ENCODE data around the gene KLRB1.
"Not testable (repeated sequence)": the region's sequence is repeated elsewhere in the genome, so short reads cannot be mapped to it uniquely, and the experiment has no call there.

The KLRB1 gene

DNA sequence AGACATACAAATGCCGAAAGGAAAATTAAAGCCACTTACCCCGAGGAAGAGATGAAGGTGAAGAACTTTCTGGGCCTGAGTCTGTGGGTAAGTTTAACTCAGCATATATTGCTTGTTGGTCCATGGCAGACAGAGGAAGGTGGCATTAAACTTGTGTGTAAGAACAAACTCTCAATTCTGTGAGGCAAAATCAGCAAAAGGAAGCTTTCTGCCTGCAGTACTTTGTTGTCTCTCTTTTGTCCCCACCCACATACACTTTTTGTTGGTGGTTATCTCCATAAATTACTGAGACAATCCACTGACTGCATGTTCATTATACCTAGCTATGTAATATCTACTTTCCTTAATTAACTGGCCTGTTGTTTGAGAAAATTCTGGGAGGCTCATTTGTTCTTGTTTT, at the start of gene KLRB1:
Gene KLRB1, minus strand, starts transcription at position 201 of the 400 bp plus-strand sequence. Its CDS starts 77 bp downstream, at position 124.
- DNase-seq, result no peak

DNA sequence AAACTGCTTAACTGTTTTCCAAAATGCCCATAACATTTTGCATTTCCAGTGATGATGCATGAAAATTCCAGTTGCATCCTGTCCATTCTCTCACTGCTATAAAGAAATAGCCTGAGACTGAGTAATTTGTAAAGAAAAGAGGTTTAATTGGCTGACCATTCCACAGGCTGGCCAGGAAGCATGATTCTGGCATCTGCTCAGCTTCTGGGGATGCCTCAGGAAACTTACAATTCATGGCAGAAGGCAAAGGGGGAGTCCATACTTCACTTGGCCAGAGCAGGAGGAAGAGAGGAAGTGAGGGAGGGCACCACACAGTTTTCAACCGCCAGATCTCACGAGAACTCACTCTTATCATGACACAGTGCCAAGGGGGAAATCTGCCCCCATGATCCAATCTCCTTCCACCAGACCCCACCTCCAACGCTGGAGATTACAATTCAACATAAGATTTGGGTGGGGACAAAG, 43.6 kb upstream of the KLRB1 start:
- peak in 1 of 2 donors; percentile 16 for DNase-seq

DNA sequence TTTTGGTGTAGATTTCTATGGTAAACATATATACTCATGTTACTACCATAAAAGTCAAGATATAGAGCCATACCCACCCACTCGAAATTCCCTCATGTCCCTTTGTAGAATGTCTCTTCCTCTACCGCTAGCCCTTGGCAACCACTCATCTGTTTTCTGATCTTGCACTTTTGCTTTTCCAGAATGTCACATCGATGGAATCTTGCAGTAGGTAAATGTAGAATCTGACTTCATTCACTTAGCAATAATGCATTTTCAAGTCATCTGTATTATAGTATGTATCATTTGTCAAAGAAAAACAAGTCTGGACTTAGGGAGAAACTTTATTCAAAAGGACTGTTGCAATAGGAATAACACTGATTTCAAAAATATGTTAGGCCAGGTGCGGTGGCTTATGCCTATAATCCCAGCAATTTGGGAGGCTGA, 42.4 kb upstream of the KLRB1 start:
- no peak for DNase-seq

DNA sequence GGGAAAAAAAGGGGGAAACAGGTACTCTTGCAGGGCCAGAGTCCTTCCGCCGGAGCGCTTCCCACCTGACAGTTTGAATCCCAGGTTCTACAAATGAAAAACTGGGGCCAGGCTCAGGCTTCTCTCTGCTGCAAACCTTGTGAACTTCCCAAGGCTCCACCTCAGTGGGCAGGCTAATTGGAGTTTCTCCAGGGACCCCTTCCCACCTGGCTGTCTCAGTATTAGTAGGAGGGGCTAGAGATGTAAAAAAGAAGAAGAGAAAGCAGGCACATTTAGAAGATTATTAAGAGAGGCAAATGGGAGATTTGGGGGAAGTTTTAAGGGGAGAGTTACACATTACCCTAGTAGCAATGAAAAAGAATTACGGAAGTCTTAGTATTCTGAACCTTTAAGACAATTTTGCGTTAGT, 41.8 kb upstream of the KLRB1 start:
- peak in 1 of 2 donors; percentile 20 for DNase-seq

DNA sequence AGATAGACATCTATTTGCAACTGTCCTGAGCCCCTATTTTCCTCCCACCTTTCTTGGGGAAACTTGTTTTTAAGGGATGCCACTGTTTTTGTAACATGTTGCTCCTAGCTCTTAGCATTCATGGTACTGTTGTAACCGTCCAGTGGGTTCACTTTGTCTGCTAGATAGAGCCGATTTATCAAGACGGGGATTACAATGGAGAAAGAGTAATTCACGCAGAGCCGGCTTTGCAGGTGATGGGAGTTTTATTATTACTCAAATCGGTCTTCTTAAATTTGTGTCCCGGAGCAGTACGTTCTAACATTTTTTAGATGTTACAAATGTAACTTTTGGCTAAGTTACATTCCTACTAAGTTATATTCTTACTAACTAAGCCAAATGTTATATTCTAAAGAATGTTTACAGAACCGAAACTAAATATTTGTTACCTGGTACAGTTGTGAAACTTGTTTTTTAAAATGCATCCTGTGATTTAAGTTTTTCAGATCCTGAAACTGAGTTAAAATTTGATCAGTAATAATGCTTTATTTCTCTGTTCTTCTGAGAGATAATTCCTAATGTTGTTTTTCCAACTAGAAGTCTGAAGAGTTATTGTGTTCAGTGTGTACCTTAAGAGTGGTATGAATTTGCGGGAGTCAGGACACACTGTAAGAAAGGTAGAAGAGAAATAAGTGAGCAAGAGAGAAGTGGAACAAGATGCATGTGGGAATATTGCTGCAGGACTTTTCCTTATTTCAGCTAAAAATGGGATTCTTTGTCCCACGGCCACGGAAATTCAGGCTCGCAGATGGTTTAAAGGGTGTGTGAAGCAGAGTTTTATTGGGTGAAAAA, 41.2 kb upstream of the KLRB1 start:
- DNase-seq, result no peak

DNA sequence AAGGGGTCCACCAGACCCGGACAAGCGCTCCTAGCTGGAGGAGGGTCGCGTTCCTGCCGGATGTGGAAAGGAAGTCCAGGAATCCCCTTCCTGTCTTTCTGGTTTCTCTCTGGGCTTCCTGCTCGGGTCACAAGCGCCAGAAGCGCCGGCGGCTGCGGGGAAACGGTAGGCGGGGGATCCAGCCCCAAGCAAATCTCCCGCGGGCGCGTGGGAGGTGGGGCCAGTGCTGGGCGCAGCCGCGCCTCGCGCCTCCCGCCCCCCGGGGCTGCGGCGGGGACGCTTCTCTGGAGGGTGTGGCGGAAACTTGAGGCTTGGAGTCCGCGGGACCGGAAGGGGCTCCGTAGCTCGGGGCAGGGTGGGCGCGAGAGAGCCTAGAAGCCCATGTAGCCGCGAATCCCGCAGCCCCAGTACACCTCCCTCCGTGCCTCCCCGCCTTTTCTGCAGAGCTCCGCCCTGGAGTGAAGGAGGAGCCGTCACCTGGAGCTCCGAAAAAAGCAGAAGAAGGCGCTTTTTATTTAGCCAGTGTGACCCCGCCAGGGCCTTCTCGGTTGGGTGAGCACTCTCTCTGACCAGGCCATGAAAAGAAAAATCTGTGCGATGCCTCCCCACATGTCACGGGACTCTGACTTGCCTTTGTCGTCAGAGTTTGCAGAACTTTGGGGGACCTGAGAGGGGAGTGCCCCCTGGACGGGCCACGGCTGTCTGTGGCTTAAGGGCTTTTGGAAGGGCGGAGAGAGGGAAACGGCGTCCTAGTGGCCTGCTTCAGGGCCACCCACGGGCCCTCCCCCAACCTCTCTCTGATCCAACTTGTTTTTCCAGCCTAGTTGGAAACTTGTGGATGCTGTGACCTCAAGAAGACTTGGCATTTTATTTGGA, 40.3 kb upstream of the KLRB1 start:
- DNase-seq, result peak; percentile 78 to 81

DNA sequence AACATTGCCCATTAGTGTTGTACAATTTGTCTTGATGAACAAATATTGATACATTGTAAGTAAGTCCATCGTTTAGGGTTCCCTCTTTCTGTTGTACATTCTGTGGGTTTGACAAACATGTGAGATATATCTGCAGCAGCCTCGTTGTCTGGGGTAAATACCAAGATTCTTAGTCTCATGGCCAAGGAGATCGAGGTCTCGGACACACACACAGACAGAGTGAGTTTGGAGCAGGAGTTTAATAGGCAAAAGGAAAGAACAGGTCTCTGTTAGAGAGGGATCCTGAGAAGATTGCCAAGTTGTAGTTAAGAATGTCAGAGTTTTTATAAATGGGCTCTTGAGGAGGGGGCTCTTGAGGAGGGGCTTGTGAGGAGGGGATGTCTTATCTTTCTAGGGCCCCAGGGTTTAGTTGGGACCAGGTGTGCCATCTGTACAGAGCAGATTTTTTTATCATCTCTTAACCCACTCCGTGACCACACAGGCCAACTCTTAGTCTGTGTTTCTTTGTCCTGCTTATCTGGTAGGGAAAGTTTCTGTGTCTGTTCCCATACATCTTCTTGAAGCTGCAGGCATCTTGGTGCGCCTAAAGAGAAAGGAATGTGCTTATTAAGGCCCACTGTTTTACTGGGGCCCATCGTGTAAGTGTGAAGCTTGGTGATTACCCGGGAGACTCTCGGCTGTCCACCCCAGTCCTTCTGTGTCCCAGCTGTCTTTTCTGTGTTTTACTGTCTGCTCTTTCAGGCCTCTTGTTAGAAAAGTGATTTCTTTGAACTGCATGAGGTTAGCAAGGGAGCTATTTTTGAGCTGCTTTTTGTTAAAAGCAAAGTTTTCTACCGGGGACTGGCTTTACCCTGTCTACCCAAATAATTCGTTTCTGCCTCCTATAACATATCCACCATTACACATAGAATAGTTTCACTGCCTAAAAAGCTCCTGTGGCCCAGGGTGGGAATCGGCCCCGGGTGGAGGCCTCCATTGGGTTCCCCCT, 39.4 kb upstream of the KLRB1 start:
- DNase-seq, result no peak

DNA sequence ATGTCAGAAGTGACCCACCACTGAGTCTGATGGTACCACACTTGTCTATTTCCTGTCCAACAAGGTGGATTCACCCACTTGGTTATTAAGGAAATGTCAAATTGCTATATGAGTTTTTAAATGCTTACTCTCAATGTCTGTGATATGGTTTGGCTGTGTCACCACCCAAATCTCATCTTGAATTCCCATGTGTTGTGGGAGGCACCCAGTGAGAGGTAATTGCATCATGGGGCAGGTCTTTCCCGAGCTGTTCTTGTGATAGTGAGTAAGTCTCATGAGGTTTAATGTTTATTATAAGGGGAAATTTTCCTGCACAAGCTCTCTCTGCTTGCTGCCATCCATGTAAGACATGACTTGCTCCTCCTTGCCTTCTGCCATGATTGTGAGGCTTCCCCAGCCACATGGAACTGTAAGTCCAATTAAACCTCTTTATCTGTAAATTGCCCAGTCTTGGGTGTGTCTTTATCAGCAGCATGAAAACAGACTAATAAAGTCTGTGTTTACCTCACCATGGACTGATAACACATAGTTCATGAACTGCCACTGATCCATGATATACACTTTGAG, 37.4 kb upstream of the KLRB1 start:
- DNase-seq, result not testable (repeated sequence)

DNA sequence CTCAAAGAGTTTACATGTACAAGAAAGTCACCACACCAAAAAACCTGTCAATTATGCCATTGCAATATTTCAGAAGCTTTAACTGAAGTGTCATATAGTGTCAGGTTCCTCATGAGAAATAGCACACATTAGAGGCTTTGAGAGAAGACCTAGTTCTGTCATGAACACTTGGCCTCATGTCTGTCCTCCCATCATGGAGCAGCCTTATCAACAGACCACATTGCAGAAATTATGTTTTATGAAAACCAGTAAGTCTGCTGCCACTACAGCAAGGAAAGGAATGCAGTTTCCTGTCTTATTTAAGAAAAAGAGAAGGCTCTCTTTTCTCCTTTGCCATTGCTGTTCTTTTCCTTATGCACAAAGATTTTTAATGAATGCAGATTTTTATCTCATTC, 35.5 kb upstream of the KLRB1 start:
- no peak for DNase-seq

DNA sequence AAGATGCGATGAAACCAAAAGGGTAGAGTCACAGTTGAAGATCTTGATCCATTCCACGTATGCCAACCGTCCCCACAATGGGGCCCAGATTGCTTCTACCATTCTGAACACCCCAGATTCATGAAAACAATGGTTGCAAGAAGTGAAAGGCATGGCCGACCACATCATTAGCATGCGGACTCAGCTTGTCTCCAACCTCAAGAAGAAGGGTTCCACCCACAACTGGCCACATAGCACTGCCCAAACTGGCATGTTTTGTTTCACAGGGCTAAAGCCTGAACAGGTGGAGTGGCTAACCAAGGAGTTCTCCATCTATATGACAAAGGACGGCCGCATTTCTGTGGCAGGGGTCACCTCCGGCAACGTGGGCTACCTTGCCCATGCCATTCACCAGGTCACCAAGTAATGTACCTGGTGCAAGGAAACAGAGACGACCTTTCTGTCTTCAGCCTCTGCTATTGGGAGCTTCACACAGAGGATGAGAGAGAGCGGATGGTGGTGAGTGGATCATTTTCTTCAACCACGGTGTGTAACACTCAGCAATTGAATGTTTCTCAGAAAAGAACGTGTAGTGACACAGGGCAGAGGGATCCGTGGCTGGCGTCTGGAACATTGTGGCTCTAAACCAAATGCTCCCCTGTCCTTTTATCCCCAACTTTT, 35.0 kb upstream of the KLRB1 start:
- no peak for DNase-seq

DNA sequence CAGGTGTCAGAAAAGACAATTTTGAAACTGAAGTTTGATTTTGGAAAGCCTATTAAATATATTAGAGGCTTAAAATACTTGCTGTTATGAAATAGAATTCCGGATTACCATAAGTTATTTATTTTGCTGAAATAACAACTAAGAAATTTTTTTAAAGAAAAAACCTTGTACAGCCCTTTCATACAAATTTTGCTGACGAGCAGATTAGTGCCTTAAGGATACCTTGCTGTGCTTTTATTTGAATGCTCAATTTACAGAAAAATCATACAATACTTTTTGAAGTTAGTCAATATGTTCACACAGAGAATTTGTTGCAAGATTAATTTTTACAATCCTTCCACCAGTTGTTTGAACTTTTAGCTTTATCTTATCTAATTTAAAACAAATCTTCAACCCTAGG, 32.3 kb upstream of the KLRB1 start:
- DNase-seq, result no peak

DNA sequence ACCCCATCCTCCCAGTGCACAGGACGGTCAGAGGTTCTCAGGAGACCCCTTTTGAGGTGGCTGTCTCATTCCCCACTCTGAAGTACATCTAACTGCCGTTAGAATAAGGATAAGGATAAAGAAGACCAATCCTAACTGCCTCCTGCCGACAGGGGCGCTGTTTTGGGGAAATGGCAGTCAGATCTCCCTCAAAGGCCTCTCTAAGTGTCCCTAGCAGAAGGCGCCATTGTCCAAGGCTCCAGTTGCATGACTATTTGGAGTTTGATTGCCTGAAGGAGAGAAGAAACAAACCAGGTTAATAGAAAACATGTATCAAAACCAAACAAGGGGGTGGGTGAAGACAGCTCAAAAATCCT, 29.1 kb upstream of the KLRB1 start:
- no peak for DNase-seq

DNA sequence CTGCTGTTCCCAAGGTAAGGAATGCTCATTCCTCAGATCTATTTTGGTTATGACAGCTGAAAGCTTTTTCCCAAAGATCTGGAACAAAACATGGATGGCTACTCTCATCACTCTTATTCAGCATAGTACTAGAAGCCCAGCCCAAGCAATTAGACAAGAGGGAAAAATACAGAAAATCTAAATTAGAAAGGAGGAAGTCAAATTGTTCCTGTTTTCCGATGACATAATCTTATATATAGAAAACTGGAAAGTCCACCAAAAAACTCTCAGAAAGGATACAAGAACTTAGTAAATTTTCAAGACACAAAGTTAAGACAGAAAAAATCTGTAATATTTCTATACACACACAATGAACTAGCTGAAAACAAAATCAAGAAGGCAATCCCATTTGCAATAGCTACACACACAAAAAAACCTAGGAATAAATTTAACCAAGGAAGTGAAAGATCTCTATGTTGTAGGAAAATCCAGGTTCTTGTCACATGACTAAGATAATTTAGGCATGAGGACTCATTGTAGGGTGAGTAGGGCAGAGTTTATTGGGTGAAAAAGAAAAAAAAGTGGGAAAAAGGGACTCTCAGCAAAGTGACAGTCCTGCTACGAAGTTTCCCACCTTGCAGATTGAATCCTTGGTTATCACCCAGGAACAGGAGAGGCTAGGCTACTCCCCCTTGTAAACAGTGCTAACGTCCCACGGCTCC, 28.6 kb upstream of the KLRB1 start:
- DNase-seq, result peak in 1 of 2 donors; percentile 37

DNA sequence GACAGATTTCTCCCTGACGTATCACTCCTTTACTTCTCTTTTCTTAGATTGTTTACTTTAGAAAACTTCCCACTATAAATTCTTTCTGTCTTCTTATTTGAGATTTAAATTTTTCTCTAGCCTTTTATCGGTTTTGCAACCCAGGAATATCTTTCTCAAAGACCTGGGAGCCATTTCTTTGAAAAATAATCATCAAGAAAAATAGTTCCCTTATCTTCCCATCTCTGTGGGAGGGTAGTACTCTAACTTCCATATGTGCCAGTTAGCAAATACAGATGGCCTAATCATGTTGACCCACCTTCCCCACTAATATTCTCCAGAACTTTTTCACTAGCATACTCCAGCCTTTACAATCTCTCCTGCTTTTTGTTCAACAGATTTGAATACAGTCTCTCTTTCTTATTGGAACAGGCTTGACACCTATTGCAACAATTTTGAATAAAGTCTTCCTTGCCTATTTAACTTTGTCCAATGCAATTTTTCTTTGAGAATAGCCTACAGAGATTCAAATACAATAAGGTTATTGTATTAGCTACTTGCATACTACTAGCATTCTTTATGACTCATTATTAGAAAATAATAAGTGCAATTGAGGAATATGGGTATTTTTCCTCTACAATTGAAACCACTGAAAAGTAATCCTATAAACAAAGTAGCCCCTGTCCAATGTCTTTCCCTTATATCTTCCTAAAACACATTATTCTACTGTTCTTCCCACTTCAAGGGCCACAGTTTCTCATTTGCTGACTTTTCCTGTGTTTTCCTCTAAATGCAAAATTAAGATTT, 27.4 kb upstream of the KLRB1 start:
- no peak for DNase-seq

DNA sequence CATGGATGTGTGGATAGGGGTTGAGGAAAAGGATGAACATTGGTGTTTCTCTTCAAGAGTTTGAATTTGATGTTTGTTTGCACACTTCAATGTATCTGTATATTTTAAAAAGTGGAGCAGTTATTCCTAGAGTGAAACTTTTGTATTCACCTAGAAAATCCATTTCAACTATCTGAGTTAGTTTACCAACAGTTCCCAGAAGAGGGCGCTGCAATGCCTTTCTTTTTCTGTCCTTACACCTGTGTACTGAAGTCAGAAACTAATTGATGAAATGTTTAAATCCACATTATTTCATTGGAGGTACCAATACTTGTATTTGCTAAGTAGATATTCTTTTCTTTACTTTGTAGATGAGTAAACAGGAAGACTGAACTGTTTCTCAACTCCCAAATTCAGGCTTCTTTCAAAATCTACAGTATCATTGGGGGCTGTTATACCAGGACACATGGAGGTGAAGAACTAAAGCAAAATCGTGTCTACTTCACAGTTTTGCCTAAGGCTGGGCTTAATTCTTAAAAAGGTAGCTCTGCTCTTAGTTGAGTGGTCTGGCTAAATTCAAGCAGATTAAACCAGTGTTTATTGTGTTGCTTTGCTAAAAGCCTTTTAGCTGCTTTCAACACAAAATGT, 26.6 kb upstream of the KLRB1 start:
- DNase-seq, result peak in 1 of 2 donors; percentile 51

DNA sequence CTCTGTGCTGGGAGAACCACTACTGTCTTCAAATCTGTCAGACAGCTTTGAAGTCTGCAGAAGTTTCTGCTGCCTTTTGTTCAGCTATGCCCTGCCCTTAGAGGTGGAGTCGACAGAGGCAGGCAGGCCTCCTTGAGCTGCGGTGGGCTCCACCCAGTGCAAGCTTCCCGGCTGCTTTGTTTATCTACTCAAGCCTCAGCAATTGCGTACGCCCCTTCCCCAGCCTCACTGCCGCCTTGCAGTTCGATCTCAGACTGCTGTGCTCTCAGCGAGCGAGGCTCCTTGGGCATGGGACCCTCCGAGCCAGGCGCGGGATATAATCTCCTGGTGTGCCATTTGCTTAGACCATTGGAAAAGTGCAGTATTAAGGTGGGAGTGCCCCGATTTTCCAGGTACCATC, 25.1 kb upstream of the KLRB1 start:
- no peak for DNase-seq

DNA sequence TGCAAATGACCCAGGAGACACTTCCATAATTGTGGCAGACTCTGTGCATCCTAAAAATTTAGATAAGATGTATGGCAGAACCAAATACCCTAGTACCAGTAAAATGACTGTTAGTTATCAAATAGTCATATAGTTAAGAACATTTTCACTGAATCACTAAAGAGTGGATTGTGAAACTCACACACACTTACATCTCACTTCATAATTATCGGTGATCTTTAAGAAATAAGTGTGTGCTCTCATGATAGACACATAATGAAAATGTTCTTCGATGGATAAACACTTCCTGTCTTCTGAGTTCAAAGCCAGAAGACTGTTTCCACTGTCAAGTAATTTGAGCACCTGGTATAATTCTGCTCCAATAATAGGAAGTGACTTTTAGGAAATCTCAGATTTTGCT, 19.1 kb upstream of the KLRB1 start:
- DNase-seq, result no peak

DNA sequence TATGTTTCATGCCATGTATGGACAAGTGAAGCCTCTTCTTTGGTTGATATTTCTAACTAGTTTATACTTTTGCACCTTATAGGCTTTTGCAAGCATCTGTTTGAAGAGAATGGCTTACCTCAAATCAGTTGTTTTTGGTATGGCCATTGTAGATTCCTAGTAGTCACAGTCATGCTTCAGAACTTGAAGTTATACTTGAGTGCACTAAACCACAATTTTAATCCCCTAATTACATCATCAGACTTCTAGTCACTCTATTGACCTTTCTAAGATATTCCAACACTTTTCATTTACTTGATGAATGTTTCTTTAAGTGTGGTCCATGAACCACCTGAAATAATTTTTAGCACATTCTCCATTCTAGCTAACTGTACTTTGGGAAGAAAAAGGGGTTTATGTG, 18.6 kb upstream of the KLRB1 start:
- no peak for DNase-seq

DNA sequence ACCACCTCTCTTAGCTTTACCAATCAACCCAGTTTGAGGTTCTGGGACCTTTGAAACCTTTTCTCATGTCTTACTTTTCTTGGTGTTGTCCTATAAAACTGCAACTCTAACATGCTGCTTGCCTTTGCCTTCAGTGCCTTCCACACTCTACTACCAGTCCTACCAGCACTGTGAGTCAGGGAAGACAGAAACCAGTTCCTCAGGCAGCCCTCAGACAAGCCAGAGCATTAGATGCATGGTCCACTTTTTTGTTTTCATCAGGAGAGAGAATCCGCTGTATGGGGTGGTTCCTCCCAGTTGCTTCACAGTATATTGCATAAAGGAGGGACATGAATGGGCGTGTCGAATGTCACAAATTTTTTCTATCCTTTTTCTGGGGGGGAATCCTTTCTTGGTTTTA, 17.3 kb upstream of the KLRB1 start:
- no peak for DNase-seq

All from bone marrow (tissue), 2 donors.